GM10847 (cell line): ENCODE data around the gene KIAA0040.

Experiments used
- POLR2A ChIP-seq: IDR thresholded peaks from 2 replicates; pipeline ENCODE4 v1.6.1; 2011; ENCODE audit not compliant: insufficient read length; ENCODE audit errors: extremely low read depth

The KIAA0040 gene

DNA sequence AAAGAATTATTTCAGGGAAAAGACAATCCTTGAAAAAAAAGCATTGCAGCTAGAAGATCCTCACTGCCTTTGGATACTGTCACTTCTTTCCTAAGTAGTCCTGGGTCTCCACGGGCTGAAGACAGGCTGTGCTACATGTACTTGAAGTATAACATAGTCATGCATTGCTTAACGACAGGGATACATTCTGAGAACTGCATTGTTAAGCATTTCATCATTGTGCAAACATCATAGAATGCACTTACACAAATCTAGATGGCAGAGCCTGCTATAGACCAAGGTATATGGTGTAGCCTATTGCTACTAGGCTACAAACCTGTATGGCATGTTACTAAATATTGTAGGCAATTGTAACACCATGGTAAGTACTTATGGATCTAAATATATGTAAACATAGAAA is 54.0 kb downstream of the KIAA0040 start:
- TF ChIP-seq POLR2A = no peak

DNA sequence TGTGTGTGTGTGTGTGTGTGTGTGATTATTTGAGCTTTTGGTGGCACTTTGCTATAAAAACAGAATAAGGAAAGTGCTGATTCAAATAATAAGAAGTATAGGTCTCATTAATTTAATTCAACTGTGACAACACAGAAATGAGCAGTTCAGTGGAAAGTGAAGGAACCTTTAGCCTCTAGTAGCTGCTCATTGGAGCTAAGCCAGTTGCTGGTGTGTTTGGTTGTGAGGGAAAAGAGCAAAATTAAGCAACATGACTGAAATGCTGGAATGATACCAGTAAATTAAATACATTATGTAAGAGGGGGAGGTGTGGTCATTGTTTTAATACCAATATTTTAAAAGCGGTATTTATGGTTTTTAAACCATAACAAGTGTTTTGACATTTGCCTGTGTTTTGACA is 55.2 kb downstream of the KIAA0040 start:
- no peak for TF ChIP-seq POLR2A

DNA sequence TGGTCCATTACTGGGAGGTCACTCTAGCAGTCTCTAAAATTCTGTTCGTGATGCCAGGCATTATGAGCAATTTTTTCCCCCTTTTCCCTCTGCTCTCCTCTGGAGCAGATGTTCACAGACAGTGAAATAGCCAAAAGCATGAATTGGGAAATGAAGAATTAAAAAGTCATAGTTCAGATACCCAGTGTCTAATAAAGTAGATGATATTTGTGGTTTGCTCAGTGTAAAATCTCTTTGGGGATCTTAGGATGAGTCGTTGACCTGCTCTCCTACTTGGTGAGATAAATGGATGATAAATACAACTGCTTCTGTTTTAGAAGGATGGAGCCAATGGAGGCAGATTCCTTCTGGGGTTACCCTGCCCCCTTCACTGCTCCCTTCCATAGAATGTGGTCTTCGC is 56.3 kb downstream of the KIAA0040 start:
- TF ChIP-seq POLR2A = no peak

DNA sequence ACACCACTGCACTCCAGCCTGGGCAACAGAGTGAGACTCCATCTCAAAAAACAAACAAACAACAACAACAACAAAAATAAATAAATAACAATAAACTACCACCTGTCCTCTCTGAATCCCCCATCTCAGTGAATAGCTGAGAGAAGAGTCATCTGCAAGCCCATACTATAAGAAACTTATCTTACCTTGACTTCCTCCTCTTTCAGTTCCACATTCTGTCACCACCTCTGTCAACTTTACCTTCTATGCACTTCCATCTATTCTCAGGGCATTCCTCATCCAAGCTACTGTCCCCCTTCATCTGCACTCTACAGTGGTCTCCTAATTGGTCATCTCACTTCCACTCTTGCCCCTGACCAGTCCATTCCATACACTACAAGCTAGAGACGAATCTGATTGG is 58.1 kb downstream of the KIAA0040 start:
- TF ChIP-seq POLR2A = no peak

DNA sequence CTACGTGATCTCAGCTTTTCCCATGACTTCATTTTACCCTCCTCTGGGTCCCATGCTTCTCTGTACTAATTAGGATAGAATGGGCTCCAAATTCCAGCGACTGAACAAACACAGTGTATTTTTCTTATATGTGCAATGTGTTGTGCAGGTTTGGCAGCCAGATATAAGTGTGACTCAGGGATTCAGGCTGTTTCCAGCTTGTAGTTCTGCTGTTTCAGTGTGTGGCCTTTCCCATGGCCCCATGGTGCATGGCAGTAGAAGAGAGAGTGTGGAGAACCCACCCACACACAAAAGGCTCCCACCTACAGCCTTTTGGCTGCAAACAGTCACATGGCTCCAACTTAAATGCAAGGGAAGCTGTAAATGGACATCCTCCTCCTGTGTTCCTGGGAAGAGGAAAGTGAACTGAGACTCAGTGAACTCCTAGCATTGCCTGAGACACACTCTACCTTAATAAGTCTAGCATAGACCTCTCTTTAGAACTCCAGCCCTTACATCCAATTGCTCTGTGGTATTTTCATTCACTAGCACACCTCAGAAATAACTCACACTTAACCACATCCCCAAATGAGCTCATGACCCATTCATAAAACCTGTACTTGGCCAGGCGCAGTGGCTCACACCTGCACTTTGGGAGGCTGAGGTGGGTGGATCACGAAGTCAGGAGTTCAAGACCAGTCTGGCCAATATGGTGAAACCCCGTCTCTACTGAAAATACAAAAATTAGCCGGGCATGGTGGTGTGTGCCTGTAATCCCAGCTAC is 58.7 kb downstream of the KIAA0040 start:
- TF ChIP-seq POLR2A = no peak

DNA sequence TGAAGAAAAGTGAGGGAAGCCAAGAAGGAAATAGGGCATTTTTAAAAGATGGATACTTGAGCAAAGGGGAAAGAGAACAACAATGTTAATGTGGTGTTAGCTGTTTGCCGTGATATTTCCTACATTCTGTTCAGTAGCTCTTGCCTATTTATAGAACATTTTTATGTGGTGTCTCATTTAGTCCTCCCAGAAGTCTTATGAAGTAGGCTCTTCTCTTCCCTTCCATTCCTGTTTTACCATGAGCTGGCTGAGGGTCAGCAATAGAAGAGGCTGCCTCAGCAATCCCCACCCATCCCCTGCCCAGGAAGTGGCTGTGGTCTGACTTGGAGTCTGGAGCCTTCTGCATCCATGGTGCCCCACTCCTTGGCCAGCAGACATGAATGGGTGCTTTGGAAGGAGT is 60.1 kb downstream of the KIAA0040 start:
- TF ChIP-seq POLR2A = no peak

DNA sequence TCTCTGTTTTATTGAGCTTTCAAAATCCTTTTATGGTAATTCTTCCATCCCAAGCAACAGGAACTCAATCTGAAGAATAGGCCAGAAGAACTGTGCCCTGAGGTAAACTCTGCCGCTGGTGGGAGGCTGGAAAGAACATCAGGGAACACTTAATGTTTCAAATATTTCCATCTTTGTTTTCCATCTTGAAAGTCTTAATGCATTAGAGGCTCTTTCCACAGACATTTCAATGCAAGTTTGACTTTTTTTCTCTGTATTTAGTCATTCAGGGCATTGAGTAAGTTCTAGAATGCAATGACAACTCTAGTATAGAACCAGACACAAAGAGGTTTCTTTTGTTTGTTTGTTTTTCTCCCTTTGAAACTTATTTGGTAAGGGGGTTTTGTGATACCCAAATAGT is 61.5 kb downstream of the KIAA0040 start:
- no peak for TF ChIP-seq POLR2A

DNA sequence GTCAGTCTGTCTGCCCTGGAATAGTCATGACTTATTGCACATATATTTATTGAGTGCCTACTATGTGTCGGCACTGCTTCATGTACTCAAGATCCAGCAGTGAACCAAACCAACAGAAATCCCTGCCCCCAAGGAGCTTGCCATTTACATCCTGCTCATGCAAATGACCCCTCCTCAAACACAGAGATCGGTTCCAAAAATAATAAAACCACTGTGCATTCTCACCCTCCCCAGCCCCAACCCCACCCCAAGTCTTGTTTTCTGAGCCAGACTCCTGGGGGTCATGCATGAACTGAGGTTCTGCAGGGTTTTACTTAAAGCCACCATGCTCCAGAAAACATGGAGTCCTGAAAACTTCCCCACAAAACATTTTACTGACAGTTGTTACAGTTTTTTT is 61.9 kb downstream of the KIAA0040 start:
- TF ChIP-seq POLR2A = no peak

DNA sequence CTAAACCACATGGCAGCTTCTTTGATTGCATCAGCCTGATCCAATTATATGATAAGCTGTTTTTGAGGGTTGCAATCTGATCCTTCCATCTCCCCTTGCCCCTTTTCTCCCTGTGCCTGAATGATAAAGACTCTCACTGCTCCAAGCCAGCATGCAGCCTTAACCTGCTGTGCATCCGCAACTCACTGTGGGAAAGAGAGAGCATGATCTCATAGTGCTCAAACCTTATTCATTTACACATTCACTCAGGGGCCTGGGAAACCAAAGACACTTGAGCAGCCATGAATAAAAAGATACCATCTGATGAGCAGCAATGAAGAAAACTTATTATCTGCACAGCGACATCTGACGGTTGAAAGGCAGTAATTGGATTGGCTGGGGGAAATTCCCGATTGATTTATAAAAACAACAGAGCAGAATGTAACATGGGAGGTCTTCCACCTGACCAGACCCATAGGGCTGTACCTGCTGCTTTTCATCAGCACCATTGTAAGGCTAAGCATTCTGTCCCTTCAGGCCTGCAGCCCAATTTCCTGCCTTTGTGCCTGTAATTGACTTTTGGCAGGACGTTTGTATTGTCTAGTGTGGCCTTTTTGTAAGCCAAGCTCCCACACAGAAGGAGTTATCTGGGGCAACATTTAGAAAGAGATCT is 62.5 kb downstream of the KIAA0040 start:
- TF ChIP-seq POLR2A = no peak

DNA sequence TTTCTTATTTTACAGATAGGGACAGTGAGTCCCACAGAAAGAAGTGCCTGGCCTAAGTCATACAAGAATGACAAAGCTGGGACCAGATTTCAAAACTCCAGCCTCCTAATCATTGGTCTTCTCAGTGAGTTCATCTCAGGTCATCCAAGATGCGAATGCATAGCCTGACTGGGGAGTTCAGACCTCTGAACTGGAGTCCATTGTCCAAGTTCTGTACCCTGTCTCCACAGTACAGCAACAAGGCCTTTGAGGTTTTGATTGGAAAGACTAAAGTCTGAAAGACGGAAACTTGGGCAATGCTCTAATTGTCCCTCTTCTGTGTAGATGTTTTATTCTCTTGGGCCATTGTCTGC is 63.0 kb downstream of the KIAA0040 start:
- no peak for TF ChIP-seq POLR2A

DNA sequence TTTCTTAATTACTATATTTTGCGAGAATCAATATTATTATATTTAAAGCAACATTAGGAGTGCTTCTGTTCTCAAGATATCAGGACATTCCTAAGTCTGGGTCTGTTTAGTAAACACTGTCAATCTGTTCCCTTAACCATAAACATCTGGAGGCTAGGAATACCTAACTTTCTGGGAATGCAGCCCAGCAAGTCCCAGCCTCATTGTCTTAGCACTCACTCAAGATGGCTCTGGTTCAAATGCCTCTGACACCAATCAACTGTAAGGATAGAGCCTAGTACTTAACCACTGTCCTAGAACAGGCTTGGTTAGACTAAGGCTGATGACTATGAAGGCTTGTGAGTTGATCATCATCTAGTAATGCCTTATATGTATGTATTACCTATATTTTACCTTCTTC is 63.4 kb downstream of the KIAA0040 start:
- no peak for TF ChIP-seq POLR2A

DNA sequence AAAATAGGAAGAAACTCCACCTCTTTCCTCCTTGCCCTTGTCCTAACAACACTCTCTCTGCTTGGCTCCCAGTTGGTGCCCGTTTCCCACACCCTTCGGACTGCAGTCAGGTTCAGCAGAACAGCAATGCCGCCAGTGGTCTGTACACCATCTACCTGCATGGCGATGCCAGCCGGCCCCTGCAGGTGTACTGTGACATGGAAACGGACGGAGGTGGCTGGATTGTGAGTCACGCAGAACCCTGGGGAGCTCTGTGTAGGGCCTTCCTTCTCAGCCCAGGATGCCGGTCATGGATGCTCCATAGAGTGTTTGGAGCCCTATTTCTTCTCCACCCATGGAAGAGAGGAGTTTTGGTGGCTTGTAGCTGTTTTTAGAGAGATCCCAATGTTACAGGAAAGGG is 64.1 kb downstream of the KIAA0040 start:
- no peak for TF ChIP-seq POLR2A

DNA sequence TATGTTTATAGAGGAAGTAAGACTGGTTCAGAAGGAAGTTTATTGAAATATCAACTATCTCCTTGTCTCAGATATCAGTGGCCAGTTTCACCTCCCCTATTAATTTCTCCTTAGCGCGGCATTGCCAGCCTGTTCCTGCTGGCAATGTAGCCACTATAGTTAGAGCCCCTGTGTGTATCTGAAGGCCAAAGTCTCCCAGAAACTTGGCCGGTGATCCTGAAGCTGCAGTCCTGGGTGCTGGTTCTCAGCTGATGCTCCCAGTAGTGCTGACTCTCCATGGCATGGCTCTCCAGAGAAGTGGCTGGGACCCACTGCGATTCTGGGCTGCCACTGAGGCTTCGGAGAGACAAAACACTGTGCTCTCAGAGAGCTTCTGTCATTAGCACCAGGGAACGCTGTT is 65.0 kb downstream of the KIAA0040 start:
- no peak for TF ChIP-seq POLR2A

DNA sequence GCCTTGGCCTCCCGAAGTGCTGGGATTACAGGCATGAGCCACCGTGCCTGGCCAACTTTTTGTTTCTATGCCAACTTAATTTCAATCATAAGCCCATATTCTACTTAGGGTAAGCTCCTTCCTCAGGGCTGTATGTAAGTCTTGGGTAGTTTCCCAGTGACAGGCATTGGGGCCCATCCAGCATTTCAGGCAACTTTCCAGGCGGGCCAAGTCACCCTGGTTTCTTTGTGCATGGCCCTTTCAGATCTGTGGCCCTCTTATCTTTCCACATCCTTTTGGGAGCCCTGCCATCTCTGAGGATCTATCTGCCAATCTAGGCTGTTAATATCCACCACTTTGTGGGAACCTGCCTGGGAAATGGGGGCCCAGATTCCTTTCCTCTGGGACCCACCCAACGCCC is 66.2 kb downstream of the KIAA0040 start:
- TF ChIP-seq POLR2A = no peak

DNA sequence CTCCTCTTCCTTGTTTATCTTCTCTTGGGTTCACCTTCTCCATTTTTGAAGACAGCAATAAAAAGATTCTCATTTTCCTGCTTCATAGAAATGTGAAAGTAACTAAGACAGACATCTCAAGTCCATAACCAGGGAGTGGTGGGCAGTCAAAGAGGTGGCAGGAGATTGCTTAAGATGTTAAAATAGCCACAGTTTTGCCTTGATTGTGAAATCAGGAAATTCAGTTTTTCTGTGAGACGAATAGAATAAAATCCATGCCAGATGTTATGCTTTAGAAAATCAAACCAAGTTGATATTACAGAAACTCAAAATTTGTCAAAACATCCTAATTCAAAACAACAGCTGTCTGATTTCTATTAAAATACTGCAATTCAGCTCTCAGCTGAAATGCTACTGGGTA is 67.7 kb downstream of the KIAA0040 start:
- TF ChIP-seq POLR2A = no peak

DNA sequence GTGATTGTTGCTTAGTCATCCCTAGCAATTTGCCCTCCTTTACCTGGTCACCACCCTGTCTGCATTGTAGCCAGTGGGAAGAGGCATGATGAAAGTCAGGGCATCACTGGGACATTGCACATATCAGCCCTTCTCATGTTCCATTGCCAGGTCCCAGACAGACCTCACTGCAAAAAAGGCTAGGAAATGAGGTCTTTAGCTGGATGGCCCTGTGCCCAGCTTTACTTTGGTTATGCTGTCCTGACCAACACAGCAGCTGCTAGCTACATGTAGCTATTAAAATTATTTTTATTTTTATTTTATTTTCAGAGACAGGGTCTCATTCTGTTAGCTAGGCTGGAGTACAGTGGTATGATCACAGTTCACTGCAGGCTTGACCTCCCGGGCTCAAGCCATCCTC is 72.1 kb downstream of the KIAA0040 start:
- TF ChIP-seq POLR2A = no peak
